ENCODE measurements around the gene USP31. TPM values are rescaled to one million over a fixed set of nuclear protein-coding genes. Genes with fewer than 3 reads are reported as not detected.

USP31 gene
- total and polyA plus RNA-seq, 2 of the 13 experiments (the other 11 are each of a cell fraction or from before 2014, with no cell fraction given): 22.5 to 23.3 TPM

DNA sequence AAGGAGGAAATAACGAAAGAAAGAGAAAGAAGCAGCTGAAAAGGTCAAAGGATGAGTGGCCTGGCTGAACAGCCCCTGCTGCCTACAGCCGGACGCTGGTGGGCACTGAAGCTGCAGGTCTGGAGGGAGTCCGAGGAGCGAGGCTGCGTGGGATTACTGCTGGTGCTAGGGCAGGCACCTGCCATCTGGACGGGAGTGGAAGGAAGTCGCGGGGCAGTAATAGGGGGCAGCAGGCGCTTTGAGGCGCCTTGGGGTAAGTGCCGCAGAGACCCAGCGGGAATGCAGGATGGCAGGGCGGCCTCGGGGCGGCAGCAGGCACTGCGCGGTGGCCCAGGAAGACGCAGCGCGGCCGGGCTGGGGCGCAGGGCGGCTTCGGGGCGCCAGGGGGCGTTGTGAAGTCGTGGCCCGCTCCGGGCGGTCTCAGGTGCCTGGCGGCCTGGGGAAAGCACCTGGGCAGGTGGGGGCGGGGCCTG, 33.0 kb upstream of the USP31 start (continued):
- 0 out of 2 replicates have a peak, but pooled peaks have one; percentile 76 for TF ChIP-seq FIP1L1 (IDR thresholded peaks at IDR 0.05; ENCODE audit: borderline replicate concordance, insufficient read depth, low read depth, low read length)
- TF ChIP-seq, protein P1, sequence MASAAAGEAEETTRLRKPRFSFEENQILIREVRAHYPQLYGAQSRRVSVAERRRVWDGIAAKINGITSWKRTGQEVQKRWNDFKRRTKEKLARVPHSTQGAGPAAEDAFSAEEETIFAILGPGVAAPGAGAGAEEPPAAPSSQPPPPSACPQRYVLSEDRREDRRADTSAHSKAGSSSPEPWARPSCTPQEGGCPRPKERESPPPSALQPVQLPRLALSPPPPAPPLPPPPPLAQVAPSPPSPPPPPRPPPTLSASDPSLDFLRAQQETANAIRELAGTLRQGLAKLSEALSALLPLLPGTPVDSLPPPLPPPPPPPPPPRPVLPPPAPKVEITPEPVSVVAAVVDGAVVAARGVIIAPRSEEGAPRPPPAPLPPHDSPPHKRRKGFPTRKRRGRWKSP (CRISPR knock-in tag; IDR thresholded peaks at IDR 0.05): peak; percentile 59; the same call in 1 of the 2 replicates
- TF ChIP-seq, protein P2, sequence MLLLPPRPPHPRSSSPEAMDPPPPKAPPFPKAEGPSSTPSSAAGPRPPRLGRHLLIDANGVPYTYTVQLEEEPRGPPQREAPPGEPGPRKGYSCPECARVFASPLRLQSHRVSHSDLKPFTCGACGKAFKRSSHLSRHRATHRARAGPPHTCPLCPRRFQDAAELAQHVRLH (CRISPR knock-in tag; IDR thresholded peaks at IDR 0.05; ENCODE audit: borderline replicate concordance, low read depth): 0 out of 2 replicates have a peak, but pooled peaks have one; percentile 48
- TF ChIP-seq ZNF33B (CRISPR knock-in tag; IDR thresholded peaks at IDR 0.05): peak; percentile 43; the same call in 1 of the 2 replicates
- TF ChIP-seq IKZF5 (CRISPR knock-in tag; IDR thresholded peaks at IDR 0.05): peak; percentile 69; the same call in 1 of the 2 replicates
- TF ChIP-seq KAT8 (CRISPR knock-in tag; IDR thresholded peaks at IDR 0.05): no peak
- peak; percentile 64; the same call in 1 of the 2 replicates for TF ChIP-seq ZNF362 (CRISPR knock-in tag; IDR thresholded peaks at IDR 0.05; ENCODE audit: borderline replicate concordance)
- TF ChIP-seq ZNF569 (CRISPR knock-in tag; IDR thresholded peaks at IDR 0.05; ENCODE audit: borderline replicate concordance): no peak
- TF ChIP-seq ZNF788 (CRISPR knock-in tag; IDR thresholded peaks at IDR 0.05; ENCODE audit: borderline replicate concordance): no peak
- no peak for TF ChIP-seq ZNF12 (CRISPR knock-in tag; IDR thresholded peaks at IDR 0.05)
- TF ChIP-seq, protein P3, sequence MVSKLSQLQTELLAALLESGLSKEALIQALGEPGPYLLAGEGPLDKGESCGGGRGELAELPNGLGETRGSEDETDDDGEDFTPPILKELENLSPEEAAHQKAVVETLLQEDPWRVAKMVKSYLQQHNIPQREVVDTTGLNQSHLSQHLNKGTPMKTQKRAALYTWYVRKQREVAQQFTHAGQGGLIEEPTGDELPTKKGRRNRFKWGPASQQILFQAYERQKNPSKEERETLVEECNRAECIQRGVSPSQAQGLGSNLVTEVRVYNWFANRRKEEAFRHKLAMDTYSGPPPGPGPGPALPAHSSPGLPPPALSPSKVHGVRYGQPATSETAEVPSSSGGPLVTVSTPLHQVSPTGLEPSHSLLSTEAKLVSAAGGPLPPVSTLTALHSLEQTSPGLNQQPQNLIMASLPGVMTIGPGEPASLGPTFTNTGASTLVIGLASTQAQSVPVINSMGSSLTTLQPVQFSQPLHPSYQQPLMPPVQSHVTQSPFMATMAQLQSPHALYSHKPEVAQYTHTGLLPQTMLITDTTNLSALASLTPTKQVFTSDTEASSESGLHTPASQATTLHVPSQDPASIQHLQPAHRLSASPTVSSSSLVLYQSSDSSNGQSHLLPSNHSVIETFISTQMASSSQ (IDR thresholded peaks at IDR 0.05; ENCODE audit: low read depth): no peak
- TF ChIP-seq, protein P3 (CRISPR knock-in tag; IDR thresholded peaks at IDR 0.05; ENCODE audit: borderline replicate concordance): no peak
- TF ChIP-seq, protein P4, sequence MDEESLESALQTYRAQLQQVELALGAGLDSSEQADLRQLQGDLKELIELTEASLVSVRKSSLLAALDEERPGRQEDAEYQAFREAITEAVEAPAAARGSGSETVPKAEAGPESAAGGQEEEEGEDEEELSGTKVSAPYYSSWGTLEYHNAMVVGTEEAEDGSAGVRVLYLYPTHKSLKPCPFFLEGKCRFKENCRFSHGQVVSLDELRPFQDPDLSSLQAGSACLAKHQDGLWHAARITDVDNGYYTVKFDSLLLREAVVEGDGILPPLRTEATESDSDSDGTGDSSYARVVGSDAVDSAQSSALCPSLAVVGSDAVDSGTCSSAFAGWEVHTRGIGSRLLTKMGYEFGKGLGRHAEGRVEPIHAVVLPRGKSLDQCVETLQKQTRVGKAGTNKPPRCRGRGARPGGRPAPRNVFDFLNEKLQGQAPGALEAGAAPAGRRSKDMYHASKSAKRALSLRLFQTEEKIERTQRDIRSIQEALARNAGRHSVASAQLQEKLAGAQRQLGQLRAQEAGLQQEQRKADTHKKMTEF (CRISPR knock-in tag; IDR thresholded peaks at IDR 0.05): peak; percentile 71
- peak; percentile 60; the same call in 1 of the 2 replicates for TF ChIP-seq HDAC1 (CRISPR knock-in tag; IDR thresholded peaks at IDR 0.05)
- no peak for TF ChIP-seq FOXP1 (IDR thresholded peaks at IDR 0.05)
- TF ChIP-seq FOXP1 (CRISPR knock-in tag; IDR thresholded peaks at IDR 0.05): no peak
- peak; percentile 88; the same call in 1 of the 2 replicates for TF ChIP-seq ZIK1 (CRISPR knock-in tag; IDR thresholded peaks at IDR 0.05; ENCODE audit: borderline replicate concordance, low read depth)
- peak; percentile 39; the same call in 1 of the 2 replicates for TF ChIP-seq ARHGAP35 (CRISPR knock-in tag; IDR thresholded peaks at IDR 0.05; ENCODE audit: borderline replicate concordance)

All from HepG2 (cell line).